SK-N-MC (cell line): Measurements from ENCODE around the gene HNRNPC.
"Not testable (repeated sequence)": the region's sequence is repeated elsewhere in the genome, so short reads cannot be mapped to it uniquely, and the experiment has no call there.

Source experiments
- DNase-seq: peaks from one replicate; pipeline ENCODE4 v3.0.0-alpha.2; 2011; ENCODE audit warnings: low read depth, low spot score
- H3K27ac ChIP-seq: fragments of 200-600 bp; sonication (generic); 2 replicates; pipeline ENCODE4 v1.5.1; 2016; ENCODE audit warnings: mixed run types
- H3K36me3 ChIP-seq: fragments of 200-600 bp; sonication (generic); 2 replicates; pipeline ENCODE4 v1.6.1; 2017; ENCODE audit warnings: antibody characterized with exemption, low read length, mixed read lengths; ENCODE audit not compliant: insufficient read depth
- H3K4me3 ChIP-seq: fragments of 200-600 bp; sonication (generic); 2 replicates; pipeline ENCODE4 v1.5.1; 2016
- H3K9ac ChIP-seq: fragments of 200-600 bp; sonication (generic); 2 replicates; pipeline ENCODE4 v1.8.0; 2017; ENCODE audit warnings: mixed run types, mixed read lengths; ENCODE audit not compliant: insufficient read length
- H3K9me3 ChIP-seq: fragments of 200-600 bp; sonication (generic); 2 replicates; pipeline ENCODE4 v1.6.1; 2017; ENCODE audit warnings: low read depth, mild to moderate bottlenecking, antibody characterized with exemption, low read length, moderate library complexity, mixed read lengths
- EZH2 ChIP-seq: fragments of 200-600 bp; sonication (generic); IDR thresholded peaks from one replicate; pipeline ENCODE4 v1.6.1; 2017; ENCODE audit warnings: antibody characterized with exemption
- FOXP2 ChIP-seq: optimal IDR thresholded peaks from 2 replicates; pipeline ENCODE3; 2011; ENCODE audit warnings: mild to moderate bottlenecking, moderate library complexity; ENCODE audit not compliant: insufficient read depth; ENCODE audit errors: extremely low read length, control extremely low read depth
- POLR2AphosphoS5 ChIP-seq: IDR thresholded peaks from 2 replicates; pipeline ENCODE4 v1.6.1; 2012; ENCODE audit warnings: mild to moderate bottlenecking, low read depth, low read length, borderline replicate concordance

HNRNPC gene

GRCh38 chr14:21215130-21215878 is 53.9 kb downstream of the HNRNPC start:
- Histone ChIP-seq H3K36me3 (peaks cover 96% of the 10 kb centered on the region), H3K27ac (peak overlapping the region; percentile 65), H3K9me3 (no peaks in the 10 kb centered on the region), H3K9ac (no peak overlapping the region), H3K4me3 (no peak overlapping the region)
- TF ChIP-seq POLR2AphosphoS5, result no peak
- TF ChIP-seq FOXP2, result no peak
- TF ChIP-seq EZH2, result no peak
- no peak for DNase-seq

GRCh38 chr14:21213652-21214051 is 55.6 kb downstream of the HNRNPC start:
- Histone ChIP-seq H3K9me3 (no peaks in the 10 kb centered on the region), H3K36me3 (peaks cover 96% of the 10 kb centered on the region), H3K9ac (no peak overlapping the region), H3K27ac (0 out of 2 replicates have a peak overlapping the region, but pooled peaks have one; percentile 3), H3K4me3 (no peak overlapping the region)
- no peak for DNase-seq
- TF ChIP-seq EZH2 (no peak), FOXP2 (no peak), POLR2AphosphoS5 (no peak)

GRCh38 chr14:21212824-21213223 is 56.4 kb downstream of the HNRNPC start:
- not testable (repeated sequence) for H3K9ac ChIP-seq, H3K9me3 ChIP-seq, H3K4me3 ChIP-seq, DNase-seq
- peaks cover 96% of the 10 kb centered on the region for H3K36me3 ChIP-seq
- H3K27ac ChIP-seq, result peak overlapping the region; percentile 3; the same call in 1 of the 2 replicates

- TF ChIP-seq POLR2AphosphoS5 (no peak), EZH2 (no peak), FOXP2 (no peak)
- Histone ChIP-seq H3K4me3 (no peak overlapping the region), H3K36me3 (peaks cover 96% of the 10 kb centered on the region), H3K9ac (no peak overlapping the region), H3K27ac (no peak overlapping the region), H3K9me3 (no peaks in the 10 kb centered on the region)
- DNase-seq, result no peak
These were observed 57.7 kb downstream of the HNRNPC start for GRCh38 chr14:21211509-21211908.

- Histone ChIP-seq H3K27ac (no peak overlapping the region), H3K4me3 (no peak overlapping the region), H3K36me3 (peaks cover 96% of the 10 kb centered on the region), H3K9ac (no peak overlapping the region), H3K9me3 (no peaks in the 10 kb centered on the region)
- no peak for TF ChIP-seq EZH2
- TF ChIP-seq POLR2AphosphoS5, result no peak
- no peak for TF ChIP-seq FOXP2
- DNase-seq, result no peak
These were observed 59.2 kb downstream of the HNRNPC start for GRCh38 chr14:21210023-21210422.

GRCh38 chr14:21209185-21209584 is 60.1 kb downstream of the HNRNPC start:
- no peak overlapping the region for H3K4me3 ChIP-seq
- DNase-seq, result no peak
- no peaks in the 10 kb centered on the region for H3K9me3 ChIP-seq
- H3K36me3 ChIP-seq, result peaks cover 96% of the 10 kb centered on the region
- no peak overlapping the region for H3K27ac ChIP-seq
- no peak overlapping the region for H3K9ac ChIP-seq
- TF ChIP-seq FOXP2 (no peak), EZH2 (no peak), POLR2AphosphoS5 (no peak)

- H3K4me3 ChIP-seq, result no peak overlapping the region
- H3K27ac ChIP-seq, result 0 out of 2 replicates have a peak overlapping the region, but pooled peaks have one; percentile 21
- TF ChIP-seq POLR2AphosphoS5 (no peak), EZH2 (no peak), FOXP2 (no peak)
- H3K9ac ChIP-seq, result no peak overlapping the region
- DNase-seq, result no peak
- H3K9me3 ChIP-seq, result no peaks in the 10 kb centered on the region
- H3K36me3 ChIP-seq, result peaks cover 89% of the 10 kb centered on the region
These were observed 60.7 kb downstream of the HNRNPC start for GRCh38 chr14:21208554-21208953.

- TF ChIP-seq FOXP2 (no peak), POLR2AphosphoS5 (no peak), EZH2 (no peak)
- DNase-seq, result no peak
- Histone ChIP-seq H3K4me3 (no peak overlapping the region), H3K27ac (peak overlapping the region; percentile 57; the same call in 1 of the 2 replicates), H3K36me3 (peaks cover 80% of the 10 kb centered on the region), H3K9me3 (no peaks in the 10 kb centered on the region), H3K9ac (no peak overlapping the region)
These were observed 62.2 kb downstream of the HNRNPC start for GRCh38 chr14:21206753-21207684.
